ENCODE measurements around the gene DNAJB11.
"Not testable (repeated sequence)": the region's sequence is repeated elsewhere in the genome, so short reads cannot be mapped to it uniquely, and the experiment has no call there.

Gene DNAJB11

DNA sequence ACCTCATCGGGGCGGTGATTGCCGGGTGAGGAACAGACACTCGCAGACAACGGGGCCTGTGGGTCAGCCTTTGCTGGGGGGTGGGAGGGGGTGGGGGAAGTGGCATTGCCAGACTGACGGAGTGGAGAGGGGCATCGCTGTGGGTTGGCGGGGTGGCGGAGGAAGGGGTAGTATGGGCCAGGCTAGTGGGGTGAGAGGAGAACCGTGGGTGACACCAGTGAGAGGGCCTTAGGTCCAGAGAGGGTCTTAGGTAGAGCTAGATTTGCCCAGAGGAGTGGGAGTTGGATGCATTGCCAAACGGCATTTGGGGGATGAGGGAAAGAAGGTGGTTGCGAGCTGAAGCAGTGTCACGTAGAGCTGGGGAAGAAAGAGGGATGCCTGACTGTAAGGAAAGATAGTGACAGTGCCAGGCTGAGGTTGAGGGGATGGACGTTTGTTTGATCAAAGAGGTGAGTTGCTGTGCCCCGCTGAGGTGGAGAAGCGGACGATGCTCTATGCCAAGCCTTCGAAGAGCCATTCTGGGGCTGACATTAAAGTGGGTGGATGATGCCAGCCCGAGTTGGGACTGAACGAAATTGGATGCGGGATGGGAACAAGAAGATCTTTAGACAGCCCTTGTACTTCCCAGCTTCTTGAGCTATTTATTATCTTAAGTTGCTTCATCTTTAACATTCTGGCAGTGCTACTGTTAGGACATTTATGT lies 572 bp downstream of the DNAJB11 start:
- DNase-seq (ENCODE audit: low read depth), result no peak
- peak overlapping the region; percentile 94 for H3K4me3 ChIP-seq (ENCODE audit: control insufficient read depth, low read depth, low read length)
- TF ChIP-seq, protein P1, sequence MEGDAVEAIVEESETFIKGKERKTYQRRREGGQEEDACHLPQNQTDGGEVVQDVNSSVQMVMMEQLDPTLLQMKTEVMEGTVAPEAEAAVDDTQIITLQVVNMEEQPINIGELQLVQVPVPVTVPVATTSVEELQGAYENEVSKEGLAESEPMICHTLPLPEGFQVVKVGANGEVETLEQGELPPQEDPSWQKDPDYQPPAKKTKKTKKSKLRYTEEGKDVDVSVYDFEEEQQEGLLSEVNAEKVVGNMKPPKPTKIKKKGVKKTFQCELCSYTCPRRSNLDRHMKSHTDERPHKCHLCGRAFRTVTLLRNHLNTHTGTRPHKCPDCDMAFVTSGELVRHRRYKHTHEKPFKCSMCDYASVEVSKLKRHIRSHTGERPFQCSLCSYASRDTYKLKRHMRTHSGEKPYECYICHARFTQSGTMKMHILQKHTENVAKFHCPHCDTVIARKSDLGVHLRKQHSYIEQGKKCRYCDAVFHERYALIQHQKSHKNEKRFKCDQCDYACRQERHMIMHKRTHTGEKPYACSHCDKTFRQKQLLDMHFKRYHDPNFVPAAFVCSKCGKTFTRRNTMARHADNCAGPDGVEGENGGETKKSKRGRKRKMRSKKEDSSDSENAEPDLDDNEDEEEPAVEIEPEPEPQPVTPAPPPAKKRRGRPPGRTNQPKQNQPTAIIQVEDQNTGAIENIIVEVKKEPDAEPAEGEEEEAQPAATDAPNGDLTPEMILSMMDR (conservative IDR thresholded peaks at IDR 0.05; ENCODE audit: control insufficient read depth, insufficient read depth, low read depth, low read length), result no peak

DNA sequence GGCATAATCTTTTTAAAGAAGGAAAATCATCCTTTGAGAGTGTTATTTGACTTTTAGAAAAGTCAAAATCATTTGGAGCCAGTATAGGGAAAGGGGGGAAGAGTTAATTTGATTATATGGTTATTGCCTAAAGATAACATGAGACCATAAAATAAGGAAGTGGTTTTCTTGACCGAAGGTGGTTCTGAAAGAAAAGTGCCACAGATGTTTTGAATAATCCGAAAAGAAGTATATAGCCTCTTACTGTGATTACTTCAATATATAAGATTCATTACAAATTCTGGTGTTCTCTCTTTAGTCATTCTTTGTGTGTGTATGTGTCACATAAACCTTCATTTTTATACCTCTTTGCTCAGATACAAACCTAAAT lies 1.1 kb downstream of the DNAJB11 start:
- TF ChIP-seq, protein P1 (conservative IDR thresholded peaks at IDR 0.05; ENCODE audit: control insufficient read depth, insufficient read depth, low read depth, low read length), result no peak
- no peak for DNase-seq (ENCODE audit: low read depth)
- H3K4me3 ChIP-seq (ENCODE audit: control insufficient read depth, low read depth, low read length), result peak overlapping the region; percentile 94

DNA sequence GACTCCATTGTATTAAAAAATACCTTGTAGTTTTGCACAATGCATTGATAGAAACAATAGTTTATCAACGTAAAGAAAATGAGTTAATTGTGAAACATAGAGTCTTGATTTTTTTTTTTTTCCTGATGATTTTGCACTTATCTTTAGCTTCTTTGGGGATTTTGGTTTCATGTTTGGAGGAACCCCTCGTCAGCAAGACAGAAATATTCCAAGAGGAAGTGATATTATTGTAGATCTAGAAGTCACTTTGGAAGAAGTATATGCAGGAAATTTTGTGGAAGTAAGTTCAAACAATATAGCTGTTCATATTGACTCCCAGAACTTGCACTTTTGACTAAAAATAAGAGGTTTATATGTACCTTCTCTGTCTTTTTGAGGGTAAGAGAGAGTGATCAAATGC lies 7.0 kb downstream of the DNAJB11 start:
- DNase-seq (ENCODE audit: low read depth), result no peak
- TF ChIP-seq, protein P1 (conservative IDR thresholded peaks at IDR 0.05; ENCODE audit: control insufficient read depth, insufficient read depth, low read depth, low read length), result no peak
- no peak overlapping the region for H3K4me3 ChIP-seq (ENCODE audit: control insufficient read depth, low read depth, low read length)

DNA sequence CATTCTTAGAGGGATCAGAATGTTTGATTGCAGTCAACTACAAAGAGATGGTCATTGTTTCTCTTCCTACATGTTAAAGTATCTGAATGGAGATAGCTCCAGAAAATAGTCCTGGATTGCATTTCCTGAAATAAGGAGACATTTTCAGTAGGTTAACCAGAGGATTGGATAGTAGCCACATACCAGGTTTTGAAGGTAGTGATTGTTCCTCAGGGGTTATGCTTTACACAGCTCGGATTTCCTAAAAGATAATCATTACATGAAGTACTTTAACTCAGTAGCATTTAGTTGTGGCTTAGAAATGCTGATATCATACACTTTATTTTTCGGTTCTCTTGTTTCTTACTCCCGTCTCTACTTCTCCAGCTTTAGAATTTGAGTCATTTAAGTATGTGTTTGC lies 10.3 kb downstream of the DNAJB11 start:
- TF ChIP-seq, protein P1 (conservative IDR thresholded peaks at IDR 0.05; ENCODE audit: control insufficient read depth, insufficient read depth, low read depth, low read length), result no peak
- no peak overlapping the region for H3K4me3 ChIP-seq (ENCODE audit: control insufficient read depth, low read depth, low read length)
- no peak for DNase-seq (ENCODE audit: low read depth)

DNA sequence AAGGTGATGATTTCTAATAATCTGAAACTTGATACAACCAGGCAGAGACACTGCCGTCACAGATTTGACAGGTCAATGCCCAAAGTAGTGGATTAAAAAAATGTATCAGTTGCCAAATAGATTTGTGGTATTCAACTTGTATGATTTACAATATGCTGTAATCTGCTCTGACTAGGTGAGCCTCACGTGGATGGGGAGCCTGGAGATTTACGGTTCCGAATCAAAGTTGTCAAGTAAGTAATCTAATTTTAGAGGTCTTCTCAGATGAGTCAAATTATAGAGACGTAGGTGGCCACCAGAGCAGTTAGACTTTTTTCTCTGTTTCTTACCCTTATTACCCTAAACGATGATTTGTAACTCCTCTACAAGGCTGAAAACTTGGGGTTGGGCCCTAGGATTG lies 12.0 kb downstream of the DNAJB11 start:
- TF ChIP-seq, protein P1 (conservative IDR thresholded peaks at IDR 0.05; ENCODE audit: control insufficient read depth, insufficient read depth, low read depth, low read length), result no peak
- no peak for DNase-seq (ENCODE audit: low read depth)
- no peak overlapping the region for H3K4me3 ChIP-seq (ENCODE audit: control insufficient read depth, low read depth, low read length)

DNA sequence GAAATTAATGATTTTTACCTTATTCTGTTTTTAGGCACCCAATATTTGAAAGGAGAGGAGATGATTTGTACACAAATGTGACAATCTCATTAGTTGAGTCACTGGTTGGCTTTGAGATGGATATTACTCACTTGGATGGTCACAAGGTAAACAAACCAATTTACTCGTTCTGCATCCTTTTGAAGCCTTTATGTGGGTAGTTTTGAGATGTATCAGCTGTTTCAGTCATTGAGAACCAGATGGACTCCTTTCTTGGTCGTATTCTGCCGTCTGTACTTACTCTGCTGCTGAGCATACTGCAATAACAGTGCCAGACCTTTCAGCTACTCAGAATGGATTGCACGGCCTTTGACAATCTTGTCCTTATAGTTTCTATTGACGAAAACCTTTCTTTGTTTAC lies 13.3 kb downstream of the DNAJB11 start:
- TF ChIP-seq, protein P1 (conservative IDR thresholded peaks at IDR 0.05; ENCODE audit: control insufficient read depth, insufficient read depth, low read depth, low read length), result no peak
- peak; percentile 74 for DNase-seq (ENCODE audit: low read depth)
- H3K4me3 ChIP-seq (ENCODE audit: control insufficient read depth, low read depth, low read length), result no peak overlapping the region

DNA sequence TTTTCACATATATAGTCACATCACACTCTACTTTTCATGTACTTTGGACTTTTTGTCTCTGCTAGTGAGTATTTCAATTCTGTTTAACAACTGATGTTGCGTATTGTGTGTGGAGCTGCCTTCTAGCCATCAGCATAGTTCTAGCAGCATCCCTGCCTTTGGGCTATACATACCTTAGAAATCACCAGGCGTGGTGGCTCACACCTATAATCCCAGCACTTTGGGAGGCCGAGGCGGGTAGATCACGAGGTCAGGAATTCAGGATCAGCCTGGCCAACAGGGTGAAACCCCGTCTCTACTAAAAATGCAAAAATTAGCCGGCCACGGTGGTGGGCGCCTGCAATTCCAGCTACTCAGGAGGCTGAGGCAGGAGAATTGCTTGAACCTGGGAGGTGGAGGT lies 15.7 kb downstream of the DNAJB11 start:
- H3K4me3 ChIP-seq (ENCODE audit: control insufficient read depth, low read depth, low read length); DNase-seq (ENCODE audit: low read depth): not testable (repeated sequence)
